ENCODE results near the gene KLHL6.
"Not testable (repeated sequence)": the region's sequence is repeated elsewhere in the genome, so short reads cannot be mapped to it uniquely, and the experiment has no call there.

The KLHL6 gene

GRCh38 chr3:183555541-183556081 is at the start of gene KLHL6:
TSS of gene KLHL6 (minus strand) at chr3:183555706. CDS start at chr3:183555653, 53 bp downstream.
- no peak within 1 kb of the TSS for H3K4me3 ChIP-seq (ENCODE audit: low read depth, low read length)

GRCh38 chr3:183597959-183598358 is 42.5 kb upstream of the KLHL6 start:
- no peak overlapping the region for H3K4me3 ChIP-seq (ENCODE audit: low read depth, low read length)

GRCh38 chr3:183594636-183595035 is 39.1 kb upstream of the KLHL6 start:
- no peak overlapping the region for H3K4me3 ChIP-seq (ENCODE audit: low read depth, low read length)

- no peak overlapping the region for H3K4me3 ChIP-seq (ENCODE audit: low read depth, low read length)
Observed at GRCh38 chr3:183592821-183593220, 37.3 kb upstream of the KLHL6 start.

GRCh38 chr3:183591881-183592521 is 36.5 kb upstream of the KLHL6 start:
- no peak overlapping the region for H3K4me3 ChIP-seq (ENCODE audit: low read depth, low read length)

GRCh38 chr3:183590442-183590841 is 34.9 kb upstream of the KLHL6 start:
- no peak overlapping the region for H3K4me3 ChIP-seq (ENCODE audit: low read depth, low read length)

GRCh38 chr3:183587336-183587735 is 31.8 kb upstream of the KLHL6 start:
- H3K4me3 ChIP-seq (ENCODE audit: low read depth, low read length), result no peak overlapping the region

- no peak overlapping the region for H3K4me3 ChIP-seq (ENCODE audit: low read depth, low read length)
Observed at GRCh38 chr3:183586477-183586876, 31.0 kb upstream of the KLHL6 start.

GRCh38 chr3:183584914-183585280 is 29.4 kb upstream of the KLHL6 start:
- no peak overlapping the region for H3K4me3 ChIP-seq (ENCODE audit: low read depth, low read length)

GRCh38 chr3:183584246-183584913 is 28.9 kb upstream of the KLHL6 start:
- no peak overlapping the region for H3K4me3 ChIP-seq (ENCODE audit: low read depth, low read length)

- no peak overlapping the region for H3K4me3 ChIP-seq (ENCODE audit: low read depth, low read length)
Observed at GRCh38 chr3:183583331-183584245, 28.1 kb upstream of the KLHL6 start.

GRCh38 chr3:183582161-183582560 is 26.7 kb upstream of the KLHL6 start:
- no peak overlapping the region for H3K4me3 ChIP-seq (ENCODE audit: low read depth, low read length)

GRCh38 chr3:183581496-183582155 is 26.1 kb upstream of the KLHL6 start:
- no peak overlapping the region for H3K4me3 ChIP-seq (ENCODE audit: low read depth, low read length)

- no peak overlapping the region for H3K4me3 ChIP-seq (ENCODE audit: low read depth, low read length)
Observed at GRCh38 chr3:183579967-183580900, 24.7 kb upstream of the KLHL6 start.

- H3K4me3 ChIP-seq (ENCODE audit: low read depth, low read length), result no peak overlapping the region
Observed at GRCh38 chr3:183578179-183578578, 22.7 kb upstream of the KLHL6 start.

GRCh38 chr3:183577346-183577745 is 21.8 kb upstream of the KLHL6 start:
- H3K4me3 ChIP-seq (ENCODE audit: low read depth, low read length), result no peak overlapping the region

- no peak overlapping the region for H3K4me3 ChIP-seq (ENCODE audit: low read depth, low read length)
Observed at GRCh38 chr3:183576487-183577107, 21.1 kb upstream of the KLHL6 start.

- H3K4me3 ChIP-seq (ENCODE audit: low read depth, low read length), result no peak overlapping the region
Observed at GRCh38 chr3:183572935-183573334, 17.4 kb upstream of the KLHL6 start.

- H3K4me3 ChIP-seq (ENCODE audit: low read depth, low read length), result not testable (repeated sequence)
Observed at GRCh38 chr3:183570191-183570590, 14.7 kb upstream of the KLHL6 start.
